GM21528 (cell line): Measurements from ENCODE around the gene ZNF521.

Source experiments
- ATAC-seq: cut with Tn5 transposase; IDR thresholded peaks from one replicate; pipeline ENCODE4 v1.9.1; 2021; ENCODE audit warnings: mild to moderate bottlenecking, moderate library complexity; ENCODE audit not compliant: unreplicated experiment, low FRiP score

The ZNF521 gene

GRCh38 chr18:25231327-25231691 lies 120.7 kb downstream of the ZNF521 start:
- ATAC-seq: no peak

DNA sequence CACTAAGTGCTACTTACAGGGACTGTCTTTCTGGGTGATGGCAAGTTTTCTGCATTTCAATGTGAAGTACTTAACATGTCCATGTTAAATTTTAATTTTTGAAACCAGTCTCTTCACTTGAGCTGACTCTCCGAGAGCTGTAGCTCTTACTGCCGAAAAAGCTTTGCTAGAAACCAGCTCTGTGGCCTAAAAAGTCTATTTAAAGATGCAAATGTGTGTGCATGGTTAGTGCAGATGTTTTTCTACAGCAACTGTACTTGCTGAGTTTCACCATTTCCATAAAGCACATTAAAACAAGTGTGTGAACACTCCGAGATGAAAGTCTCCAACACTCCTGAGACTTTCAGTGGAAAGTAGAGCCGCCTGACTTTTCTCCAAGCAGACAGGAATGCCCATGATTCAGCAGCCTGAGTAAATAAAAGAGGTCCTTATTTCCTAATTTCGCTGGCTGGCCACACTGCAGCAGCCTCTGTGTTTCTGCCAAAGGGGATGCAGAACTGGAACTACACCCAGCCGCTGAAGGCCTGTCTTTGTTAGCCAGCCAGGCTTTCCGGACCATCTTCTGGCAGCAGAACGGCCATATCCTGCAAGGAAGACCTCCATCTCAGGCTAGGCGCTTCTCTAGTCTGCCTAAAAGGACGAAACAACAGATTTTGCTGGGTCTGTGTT lies 121.2 kb downstream of the ZNF521 start:
- ATAC-seq: peak; percentile 68

DNA sequence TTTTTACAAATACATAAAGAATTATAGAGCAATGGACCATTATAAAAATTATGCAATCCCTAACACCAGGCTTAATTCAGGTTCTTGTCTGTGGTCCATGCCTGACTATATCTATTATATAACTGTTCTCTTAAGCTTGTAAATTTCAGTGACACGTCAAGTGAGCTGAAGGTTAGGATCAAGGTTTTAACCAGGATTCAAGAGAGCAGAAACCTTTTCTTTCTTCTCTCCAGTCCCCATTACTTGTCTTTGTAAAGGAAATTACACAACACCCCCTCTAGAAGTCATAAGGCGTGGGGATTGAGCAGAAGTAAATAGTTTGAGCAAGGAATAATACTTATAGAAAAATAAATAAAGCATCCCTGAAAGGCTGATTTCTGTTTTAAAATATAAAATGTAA lies 122.0 kb downstream of the ZNF521 start:
- ATAC-seq: no peak

GRCh38 chr18:25229081-25229480 lies 122.9 kb downstream of the ZNF521 start:
- no peak for ATAC-seq

DNA sequence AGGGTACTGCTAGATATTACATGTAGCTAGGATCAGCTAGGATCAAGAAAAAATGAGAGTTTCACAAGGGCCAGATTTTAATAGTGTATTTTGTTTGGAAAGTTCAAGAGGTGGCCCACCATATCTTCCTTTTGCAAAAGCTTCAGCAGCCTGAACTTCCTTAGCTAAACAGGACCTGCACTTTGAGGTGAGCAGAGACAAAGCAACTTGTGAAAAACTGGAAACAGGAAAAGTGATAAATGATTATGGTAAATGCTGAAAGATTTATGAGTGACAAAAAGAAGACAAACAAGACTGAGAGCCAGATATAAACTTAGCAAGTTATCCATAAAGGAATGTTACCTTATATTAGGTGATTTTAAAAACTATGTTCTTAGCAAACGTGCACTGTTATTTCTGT lies 123.6 kb downstream of the ZNF521 start:
- no peak for ATAC-seq

DNA sequence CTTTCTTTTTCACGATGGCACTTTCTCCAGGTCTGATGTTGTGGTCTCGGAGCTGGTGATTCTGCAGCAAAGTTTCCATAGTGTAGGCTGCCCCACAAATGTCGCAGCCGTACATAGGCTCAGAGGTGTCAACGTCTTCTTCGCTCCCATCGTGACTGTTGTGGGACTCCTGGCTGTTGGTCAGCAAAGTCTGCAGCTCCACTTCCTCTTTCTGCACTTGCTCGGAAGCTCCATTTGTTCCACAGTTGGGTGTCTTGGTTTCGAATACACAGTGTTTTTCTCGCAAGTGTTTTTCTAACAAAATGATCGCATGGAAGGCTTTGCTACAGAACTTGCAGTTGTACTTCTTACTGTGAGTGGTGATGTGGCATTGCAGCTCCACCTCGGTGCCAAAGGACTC lies 126.8 kb downstream of the ZNF521 start:
- no peak for ATAC-seq

GRCh38 chr18:25223899-25224886 lies 127.8 kb downstream of the ZNF521 start:
- ATAC-seq: no peak

DNA sequence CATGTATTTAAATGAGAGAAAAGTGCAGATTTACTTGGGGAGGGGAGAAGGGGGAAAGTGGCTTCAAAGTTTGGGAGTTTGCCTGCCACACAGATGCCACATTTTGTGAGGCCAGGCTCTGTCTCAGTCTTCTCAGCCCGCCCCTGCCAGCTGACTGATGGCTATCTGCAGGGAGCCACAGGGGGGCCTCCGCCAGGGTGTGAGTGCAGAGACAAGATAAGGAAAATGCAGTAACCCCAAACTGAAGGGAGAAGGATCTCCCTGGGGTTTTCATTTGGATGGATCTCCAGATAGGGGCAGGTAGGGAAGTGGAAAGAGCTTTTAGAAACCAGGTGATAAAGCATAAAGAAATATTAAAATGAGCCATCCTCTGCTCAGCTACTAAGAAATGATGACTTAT lies 128.8 kb downstream of the ZNF521 start:
- ATAC-seq: no peak

GRCh38 chr18:25222648-25223047 lies 129.3 kb downstream of the ZNF521 start:
- ATAC-seq: no peak

DNA sequence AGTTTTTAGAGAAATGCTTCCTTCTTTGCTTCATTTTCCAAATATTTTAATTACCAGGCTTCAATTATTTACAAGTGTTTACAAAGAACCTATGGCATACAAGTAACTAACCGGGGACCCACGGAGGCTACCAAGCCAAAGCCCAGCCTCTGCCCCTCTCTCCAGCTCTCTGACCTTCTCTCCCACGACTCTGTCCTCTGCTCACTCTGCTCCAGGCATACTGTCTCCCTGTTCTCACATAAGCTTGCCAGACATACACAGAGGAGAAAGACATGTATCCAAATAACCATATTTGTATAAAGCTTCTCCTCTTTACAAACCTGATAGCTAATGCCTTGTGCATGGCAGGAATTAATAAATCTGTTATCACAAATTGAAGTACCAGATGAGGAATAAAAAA lies 141.3 kb downstream of the ZNF521 start:
- ATAC-seq: no peak

- ATAC-seq: no peak
These were observed 159.9 kb downstream of the ZNF521 start for GRCh38 chr18:25192065-25192464.

DNA sequence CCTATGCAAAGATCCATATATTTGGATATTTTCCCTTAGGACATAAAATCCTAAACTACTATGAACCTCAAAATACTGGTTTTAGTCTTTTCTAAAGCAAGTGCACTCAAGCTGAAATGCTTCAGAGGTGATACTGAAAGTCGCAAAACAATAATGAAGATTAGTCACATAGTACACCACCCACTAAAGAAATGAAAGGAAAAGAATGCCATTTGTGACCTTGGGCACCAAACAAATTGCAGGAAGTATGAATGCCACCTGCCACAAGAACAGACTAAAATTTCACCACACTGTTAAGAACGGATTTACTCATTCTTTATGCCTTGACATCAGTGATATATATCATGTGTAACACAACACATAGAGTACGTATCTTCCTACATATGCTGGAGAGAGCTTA lies 161.5 kb downstream of the ZNF521 start:
- no peak for ATAC-seq

- no peak for ATAC-seq
These were observed 162.4 kb downstream of the ZNF521 start for GRCh38 chr18:25189391-25190185.

- no peak for ATAC-seq
These were observed 164.3 kb downstream of the ZNF521 start for GRCh38 chr18:25187521-25188192.

- ATAC-seq: no peak
These were observed 165.1 kb downstream of the ZNF521 start for GRCh38 chr18:25186871-25187270.

- no peak for ATAC-seq
These were observed 170.0 kb downstream of the ZNF521 start for GRCh38 chr18:25181993-25182392.

- ATAC-seq: no peak
These were observed 170.4 kb downstream of the ZNF521 start for GRCh38 chr18:25181581-25181980.

- no peak for ATAC-seq
These were observed 170.9 kb downstream of the ZNF521 start for GRCh38 chr18:25180973-25181548.

- ATAC-seq: no peak
These were observed 174.3 kb downstream of the ZNF521 start for GRCh38 chr18:25177631-25178030.

GRCh38 chr18:25176518-25177042 lies 175.4 kb downstream of the ZNF521 start:
- ATAC-seq: no peak
